CD4-positive, alpha-beta T cell treated with Interleukin-6 at 100 ng/mL for 8 hours (primary cell): ENCODE data around the gene CDX1.
A peak's percentile ranks its signal among the peaks of the same experiment; 100 is the strongest.

Source experiments
- DNase-seq: peaks from one replicate; pipeline ENCODE4 v3.0.0-alpha.2; 2020; ENCODE audit warnings: mixed read lengths, low spot score

The CDX1 gene

GRCh38 chr5:150208187-150209098, 41.9 kb downstream of the CDX1 start:
- no peak for DNase-seq

DNA sequence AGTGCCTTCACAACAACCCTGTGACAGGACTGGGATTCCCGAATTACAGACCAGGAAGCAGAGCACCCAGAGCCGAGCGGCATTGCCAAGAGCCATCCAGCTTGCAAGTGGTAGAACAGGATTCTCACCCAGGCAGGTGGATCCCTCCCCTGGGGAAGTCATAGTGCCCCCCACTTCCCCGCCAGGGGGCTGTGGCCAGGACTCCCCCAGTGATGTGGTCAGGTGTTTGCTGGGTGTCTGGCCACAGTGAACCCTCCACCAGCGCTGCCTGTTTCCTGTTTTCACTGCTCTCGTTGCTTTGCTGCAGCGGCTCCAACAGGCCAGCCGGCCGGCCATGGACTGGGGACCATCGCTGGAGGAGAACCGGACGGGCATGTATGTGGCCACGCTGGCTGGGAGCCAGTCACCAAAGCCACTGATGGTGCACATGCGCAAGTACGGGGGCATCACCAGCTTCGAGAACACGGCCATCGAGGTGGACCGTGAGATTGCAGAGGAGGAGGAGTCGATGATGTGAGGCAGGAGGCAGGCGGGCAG, 42.6 kb downstream of the CDX1 start:
- DNase-seq, result peak; percentile 3

- DNase-seq, result no peak
These were observed 44.1 kb downstream of the CDX1 start for GRCh38 chr5:150210644-150211043.

DNA sequence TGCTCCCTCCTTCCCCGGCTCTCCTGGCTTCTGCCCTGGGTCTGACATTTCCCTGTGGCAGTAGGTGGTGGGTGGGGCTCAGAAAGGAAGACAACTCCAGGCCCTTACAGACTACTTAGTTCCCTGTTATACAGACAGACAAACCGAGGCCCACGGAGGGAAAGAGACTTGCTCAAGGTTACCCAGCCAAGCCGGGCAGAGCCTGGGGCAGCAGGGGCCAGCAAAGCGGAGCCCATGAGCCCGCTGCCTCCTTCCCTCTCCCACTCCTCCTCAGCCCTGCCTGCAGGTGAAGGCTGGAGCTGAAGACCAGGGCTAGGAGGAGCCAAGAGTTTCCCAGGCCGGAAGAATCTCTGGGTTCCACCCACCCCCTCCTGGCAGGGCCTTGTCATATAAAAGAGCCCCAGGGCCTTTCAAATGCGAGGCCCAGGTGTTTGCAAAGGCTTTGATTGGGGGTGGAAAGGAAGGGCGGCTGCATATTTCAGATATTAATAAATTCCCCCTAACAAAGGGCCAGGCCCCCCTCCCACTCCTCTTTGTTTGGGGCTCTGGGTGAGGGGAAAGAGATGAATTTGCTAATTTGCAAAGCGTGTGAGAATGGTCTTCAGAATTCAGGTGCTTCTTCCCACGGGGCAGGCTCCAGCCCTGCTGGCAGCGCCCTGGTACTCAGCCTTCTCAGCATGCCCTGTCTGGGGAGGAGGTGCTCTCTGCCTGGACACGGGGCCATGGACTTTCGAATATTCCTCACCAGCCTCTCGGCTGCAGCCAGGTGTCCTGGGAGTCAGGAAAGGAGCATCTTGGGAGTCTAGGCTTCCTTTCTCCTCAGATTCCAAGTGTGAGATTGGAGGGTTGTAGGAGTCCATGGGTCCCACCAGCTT, 44.8 kb downstream of the CDX1 start:
- DNase-seq, result no peak

DNA sequence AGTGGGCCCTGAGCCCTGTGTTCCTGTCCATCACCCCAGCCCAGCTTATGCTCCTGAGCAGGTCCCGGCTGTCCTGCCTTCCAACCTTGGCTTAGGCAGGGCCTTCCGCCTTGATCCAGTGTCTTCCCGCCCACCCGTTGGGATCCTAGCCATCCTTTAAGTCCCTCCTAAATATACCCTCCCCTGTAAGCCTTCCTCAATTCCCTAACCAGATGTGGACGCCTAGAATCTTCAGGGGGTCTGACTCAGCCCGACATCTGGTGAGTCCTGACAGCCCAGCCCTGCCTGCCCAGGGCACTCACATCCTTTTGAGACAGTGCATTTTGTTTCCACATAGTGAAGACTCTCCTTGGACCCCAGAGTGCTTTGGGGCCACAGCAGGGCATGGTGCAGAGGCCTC, 47.0 kb downstream of the CDX1 start:
- DNase-seq, result no peak

DNA sequence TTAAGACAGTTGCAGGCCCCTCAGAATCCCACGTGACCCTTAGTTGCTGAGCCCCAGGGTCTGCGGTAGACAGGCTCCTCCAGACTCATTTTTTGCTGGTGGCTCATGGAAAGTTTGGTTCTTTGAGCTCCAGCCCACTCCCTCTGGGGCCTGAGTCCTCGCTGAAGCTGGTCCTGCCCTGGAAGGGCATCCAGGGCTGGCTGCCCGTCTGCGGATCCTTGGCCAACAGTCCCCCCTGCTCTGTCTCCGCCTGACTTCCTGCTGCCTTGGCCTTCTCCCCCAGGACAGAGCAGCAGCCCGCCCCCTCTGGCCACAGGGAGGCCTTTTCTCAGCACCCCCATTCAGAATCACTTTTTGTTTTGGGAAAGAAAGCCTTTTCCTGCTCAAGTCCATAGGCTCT, 47.7 kb downstream of the CDX1 start:
- no peak for DNase-seq

GRCh38 chr5:150215979-150216944, 49.7 kb downstream of the CDX1 start:
- no peak for DNase-seq

DNA sequence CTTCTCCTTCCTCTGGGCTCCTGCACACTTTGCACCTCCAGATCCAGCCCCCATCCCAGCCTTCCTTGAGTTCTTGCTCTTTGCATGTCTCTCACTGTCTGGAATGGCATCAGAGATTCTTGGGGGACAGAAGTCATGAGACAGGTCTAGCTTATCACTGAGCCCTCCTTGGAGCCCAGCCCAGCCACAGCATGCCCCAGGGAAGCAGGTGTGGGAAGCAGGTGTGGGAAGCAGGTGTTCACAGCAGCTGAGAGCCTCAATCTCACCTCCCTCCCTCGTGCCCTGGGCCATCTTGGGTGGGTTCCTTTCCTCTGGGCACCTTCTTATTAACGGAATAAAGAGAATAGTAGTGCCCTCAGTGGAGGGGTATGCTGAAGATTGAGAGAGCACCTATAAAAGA, 50.5 kb downstream of the CDX1 start:
- DNase-seq, result no peak

DNA sequence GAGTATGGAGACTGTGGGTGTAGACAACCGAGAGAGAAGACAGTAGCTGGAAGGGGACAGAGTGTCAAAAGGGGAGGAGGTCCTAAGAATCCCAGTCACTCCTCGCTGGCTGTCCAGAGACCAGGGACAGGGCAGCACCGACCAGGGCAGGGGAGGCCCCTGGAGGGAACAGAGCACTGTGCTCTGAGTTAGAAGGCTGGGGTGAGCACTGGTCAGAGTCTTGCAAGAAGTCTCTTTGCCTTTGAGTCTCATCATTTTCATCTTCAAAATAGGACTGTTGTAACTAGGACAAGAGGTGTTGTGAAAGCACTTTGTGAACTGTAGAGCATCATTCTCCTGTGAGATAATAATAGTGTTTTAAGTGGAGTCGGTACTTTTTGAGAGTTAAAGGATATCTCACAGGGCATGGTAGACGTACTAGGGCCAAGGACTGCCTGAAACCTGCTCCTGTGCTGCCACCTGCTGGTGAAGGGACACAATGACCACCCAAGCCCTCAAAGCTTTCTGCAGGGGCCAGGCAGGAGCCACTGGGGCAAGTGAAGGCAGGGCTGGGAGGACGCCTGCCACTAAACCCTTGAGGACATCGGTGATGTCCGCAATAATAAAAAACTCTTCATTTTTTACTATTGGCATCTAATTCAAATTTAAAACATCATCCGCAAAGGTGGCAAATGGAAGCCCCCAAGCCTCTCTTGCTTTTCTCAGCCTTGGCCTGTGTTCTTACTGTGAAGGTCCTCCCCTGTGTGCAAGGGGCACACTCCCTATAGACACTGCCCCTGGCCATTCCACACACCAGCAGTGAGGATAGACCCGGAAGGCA, 51.5 kb downstream of the CDX1 start:
- DNase-seq, result peak; percentile 76

DNA sequence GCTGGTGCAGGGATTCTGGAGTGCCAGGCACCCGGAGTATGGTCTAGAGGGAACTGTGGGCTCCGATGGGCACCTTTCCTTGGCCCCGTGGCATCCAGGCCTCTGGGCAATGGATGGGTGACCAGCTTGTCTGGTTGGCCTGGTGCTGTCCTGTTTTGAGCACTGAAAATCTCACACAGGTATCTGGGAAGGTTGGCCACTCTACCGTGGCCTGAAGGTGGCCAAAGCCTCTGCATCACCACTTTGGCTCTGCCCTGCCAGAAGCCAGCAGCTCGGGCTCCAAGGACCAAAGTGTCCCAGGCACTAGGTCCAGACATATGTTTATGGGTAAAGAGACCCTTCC, 52.1 kb downstream of the CDX1 start:
- DNase-seq, result no peak

DNA sequence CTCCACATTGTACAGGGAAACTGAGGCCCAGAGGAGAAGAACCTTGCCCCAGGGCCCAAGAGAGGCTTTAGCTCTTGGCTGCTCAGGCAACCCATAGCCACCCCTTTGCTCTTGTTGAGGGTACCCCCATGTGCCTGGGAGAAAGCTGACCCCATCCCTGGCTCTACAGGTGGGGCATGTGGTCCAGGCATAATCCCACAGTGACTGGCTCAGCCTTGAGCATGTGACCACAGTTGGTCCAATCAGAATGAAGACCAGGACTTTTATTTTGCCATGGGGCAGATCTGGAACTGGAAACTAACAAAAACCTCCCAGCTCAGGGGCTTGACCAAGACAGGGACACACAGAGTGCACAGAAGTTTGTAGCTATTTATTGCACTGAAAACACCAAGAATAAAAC, 52.6 kb downstream of the CDX1 start:
- no peak for DNase-seq

DNA sequence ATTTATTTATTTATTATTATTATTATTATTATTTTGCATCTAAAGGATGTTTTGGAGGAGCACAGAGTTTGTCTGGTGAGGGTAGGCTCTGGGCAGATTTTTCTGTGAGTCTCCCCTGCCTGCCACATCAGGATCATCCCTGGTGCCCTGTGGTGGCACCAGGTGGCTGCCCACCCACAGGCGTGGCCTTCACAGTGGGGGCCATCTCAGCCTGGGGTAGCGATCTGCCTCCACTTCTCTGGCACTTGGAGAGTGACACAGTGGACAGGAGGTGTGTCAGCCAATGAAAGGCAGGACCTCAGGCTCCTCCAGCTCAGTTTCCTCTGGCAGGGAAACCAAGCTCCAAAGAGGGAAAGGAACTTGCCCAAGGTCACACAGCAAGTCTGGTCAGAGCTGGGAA, 53.3 kb downstream of the CDX1 start:
- no peak for DNase-seq

GRCh38 chr5:150221471-150221870, 54.9 kb downstream of the CDX1 start:
- DNase-seq, result no peak

GRCh38 chr5:150222906-150223305, 56.3 kb downstream of the CDX1 start:
- no peak for DNase-seq

- no peak for DNase-seq
These were observed 56.9 kb downstream of the CDX1 start for GRCh38 chr5:150223474-150223873.

GRCh38 chr5:150224483-150225027, 58.0 kb downstream of the CDX1 start:
- no peak for DNase-seq

GRCh38 chr5:150227036-150227435, 60.5 kb downstream of the CDX1 start:
- no peak for DNase-seq

- no peak for DNase-seq
These were observed 61.2 kb downstream of the CDX1 start for GRCh38 chr5:150227606-150228273.

DNA sequence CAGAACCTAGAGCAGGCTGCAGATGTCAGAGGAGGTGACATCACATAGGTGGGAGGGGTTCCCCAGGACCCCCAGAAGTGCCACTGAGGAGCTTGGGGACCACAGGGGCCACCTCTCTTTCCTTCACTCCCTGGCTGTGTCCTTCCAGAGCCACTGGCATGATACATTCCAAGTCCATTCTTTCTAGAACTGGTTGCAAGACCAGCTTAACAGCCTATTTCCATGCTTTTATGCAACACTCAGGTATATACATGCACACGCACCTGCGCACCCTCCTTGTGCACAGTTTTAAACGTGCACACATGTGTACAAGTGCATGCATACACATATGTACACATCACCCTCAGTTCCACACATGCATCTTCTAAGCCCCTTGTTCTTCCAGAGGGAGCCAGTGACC, 63.0 kb downstream of the CDX1 start:
- DNase-seq, result no peak

DNA sequence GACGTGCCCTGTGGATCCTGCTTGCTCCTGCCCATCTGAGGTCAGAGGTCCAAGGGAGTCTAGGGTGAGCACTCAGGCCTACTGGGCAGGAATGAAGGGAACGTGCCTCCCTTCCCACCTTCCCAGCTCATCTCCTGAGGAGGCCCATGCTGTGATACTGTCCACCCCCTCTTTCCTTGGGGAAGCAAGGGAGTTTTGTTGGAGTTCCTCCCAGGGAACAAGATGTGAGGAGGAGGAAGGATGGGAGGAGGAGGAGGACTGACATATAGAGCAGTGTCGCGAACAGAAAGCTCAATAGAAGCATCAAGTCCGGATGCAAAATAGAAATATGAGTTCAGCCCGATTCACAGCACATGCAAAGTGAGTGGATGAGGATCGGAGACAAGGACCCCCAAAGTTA, 64.3 kb downstream of the CDX1 start:
- no peak for DNase-seq
